ENCODE measurements around the gene TESMIN.

GRCh38 chr11:68775951-68776388 lies 24.6 kb upstream of the TESMIN start:
- TF ChIP-seq, protein P1, sequence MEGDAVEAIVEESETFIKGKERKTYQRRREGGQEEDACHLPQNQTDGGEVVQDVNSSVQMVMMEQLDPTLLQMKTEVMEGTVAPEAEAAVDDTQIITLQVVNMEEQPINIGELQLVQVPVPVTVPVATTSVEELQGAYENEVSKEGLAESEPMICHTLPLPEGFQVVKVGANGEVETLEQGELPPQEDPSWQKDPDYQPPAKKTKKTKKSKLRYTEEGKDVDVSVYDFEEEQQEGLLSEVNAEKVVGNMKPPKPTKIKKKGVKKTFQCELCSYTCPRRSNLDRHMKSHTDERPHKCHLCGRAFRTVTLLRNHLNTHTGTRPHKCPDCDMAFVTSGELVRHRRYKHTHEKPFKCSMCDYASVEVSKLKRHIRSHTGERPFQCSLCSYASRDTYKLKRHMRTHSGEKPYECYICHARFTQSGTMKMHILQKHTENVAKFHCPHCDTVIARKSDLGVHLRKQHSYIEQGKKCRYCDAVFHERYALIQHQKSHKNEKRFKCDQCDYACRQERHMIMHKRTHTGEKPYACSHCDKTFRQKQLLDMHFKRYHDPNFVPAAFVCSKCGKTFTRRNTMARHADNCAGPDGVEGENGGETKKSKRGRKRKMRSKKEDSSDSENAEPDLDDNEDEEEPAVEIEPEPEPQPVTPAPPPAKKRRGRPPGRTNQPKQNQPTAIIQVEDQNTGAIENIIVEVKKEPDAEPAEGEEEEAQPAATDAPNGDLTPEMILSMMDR (conservative IDR thresholded peaks at IDR 0.05), result no peak
- no peak for TF ChIP-seq ZFX (IDR thresholded peaks at IDR 0.05)
